SU-DHL-6 (cell line): Measurements from ENCODE around the gene RPSA.

Source experiments
- EZH2phosphoT487 ChIP-seq: fragments of 200-600 bp; sonication (generic), shearing (Covaris generic); conservative IDR thresholded peaks from 2 replicates; pipeline ENCODE4 v1.6.1; 2018; ENCODE audit warnings: mild to moderate bottlenecking, antibody characterized with exemption, low read length, moderate library complexity, mixed read lengths
- TF ChIP-seq, protein P1 (sequence below): fragments of 200-600 bp; sonication (generic); IDR thresholded peaks from one replicate; pipeline ENCODE4 v1.5.1; 2017; ENCODE audit warnings: antibody characterized with exemption, mild to moderate bottlenecking, low read length, moderate library complexity; ENCODE audit not compliant: insufficient read depth, poor library complexity, severe bottlenecking

DNA sequence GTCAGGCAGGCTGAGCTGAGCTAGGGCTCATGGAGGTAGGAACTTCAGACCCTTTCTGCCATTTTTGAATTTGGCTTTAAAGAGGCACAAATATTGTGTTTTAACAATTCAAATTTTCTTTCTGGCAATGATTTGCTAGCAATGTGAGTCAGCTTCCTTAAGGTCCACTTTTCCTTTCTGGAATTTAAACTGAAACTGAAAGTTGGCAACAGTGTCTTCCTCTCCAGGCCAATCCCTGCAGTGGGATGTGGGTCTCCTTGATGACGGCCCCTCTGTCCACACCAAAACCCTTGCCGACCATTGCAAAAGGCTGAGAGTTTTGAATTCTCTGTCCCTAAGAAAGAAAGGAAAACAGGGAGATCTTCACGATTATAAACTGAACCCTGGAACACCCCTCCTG lies 27.1 kb downstream of the RPSA start:
- TF ChIP-seq, protein P1, sequence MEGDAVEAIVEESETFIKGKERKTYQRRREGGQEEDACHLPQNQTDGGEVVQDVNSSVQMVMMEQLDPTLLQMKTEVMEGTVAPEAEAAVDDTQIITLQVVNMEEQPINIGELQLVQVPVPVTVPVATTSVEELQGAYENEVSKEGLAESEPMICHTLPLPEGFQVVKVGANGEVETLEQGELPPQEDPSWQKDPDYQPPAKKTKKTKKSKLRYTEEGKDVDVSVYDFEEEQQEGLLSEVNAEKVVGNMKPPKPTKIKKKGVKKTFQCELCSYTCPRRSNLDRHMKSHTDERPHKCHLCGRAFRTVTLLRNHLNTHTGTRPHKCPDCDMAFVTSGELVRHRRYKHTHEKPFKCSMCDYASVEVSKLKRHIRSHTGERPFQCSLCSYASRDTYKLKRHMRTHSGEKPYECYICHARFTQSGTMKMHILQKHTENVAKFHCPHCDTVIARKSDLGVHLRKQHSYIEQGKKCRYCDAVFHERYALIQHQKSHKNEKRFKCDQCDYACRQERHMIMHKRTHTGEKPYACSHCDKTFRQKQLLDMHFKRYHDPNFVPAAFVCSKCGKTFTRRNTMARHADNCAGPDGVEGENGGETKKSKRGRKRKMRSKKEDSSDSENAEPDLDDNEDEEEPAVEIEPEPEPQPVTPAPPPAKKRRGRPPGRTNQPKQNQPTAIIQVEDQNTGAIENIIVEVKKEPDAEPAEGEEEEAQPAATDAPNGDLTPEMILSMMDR = no peak
- no peak for TF ChIP-seq EZH2phosphoT487
